CD14-positive monocyte (primary cell): Measurements from ENCODE around the gene C10orf71. TPM values are rescaled to one million over a fixed set of nuclear protein-coding genes. Genes with fewer than 3 reads are reported as not detected.

Experiments used
- DNase-seq, 3 donors: peaks; one replicate each; pipeline ENCODE4 v3.0.0-alpha.2; 2011 to 2022
- H2AFZ ChIP-seq: 2 replicates; pipeline ENCODE4 v1.6.0; 2012; ENCODE audit warnings: mild to moderate bottlenecking, low read depth, low read length, inconsistent platforms; ENCODE audit not compliant: insufficient read depth, poor library complexity, severe bottlenecking
- H3K27ac ChIP-seq, 2 donors: 1 replicate in 1 of 2; 2 replicates in 1 of 2; pipeline ENCODE4 v1.5.1; 2012 to 2013; ENCODE audit warnings: low read length in 2 of 2, control low read depth in 1 of 2, inconsistent platforms in 1 of 2, low read depth in 1 of 2, mild to moderate bottlenecking in 1 of 2
- H3K27me3 ChIP-seq, 2 donors: one replicate each; pipeline versions ENCODE4 v1.6.0 to v1.6.1; 2011 to 2013; ENCODE audit warnings: low read length in 2 of 2; ENCODE audit not compliant: control insufficient read depth in 2 of 2, insufficient read depth in 2 of 2
- H3K36me3 ChIP-seq, 2 donors: replicated peaks in 1 of 2; 1 replicate in 1 of 2; 2 replicates in 1 of 2; pipeline versions ENCODE4 v1.5.1 to v1.6.1; 2012 to 2013; ENCODE audit warnings: low read length in 2 of 2, control low read depth in 1 of 2, inconsistent platforms in 1 of 2, mild to moderate bottlenecking in 1 of 2; ENCODE audit not compliant: insufficient read depth in 2 of 2, control insufficient read depth in 1 of 2
- H3K4me1 ChIP-seq, 2 donors: 1 replicate in 1 of 2; 2 replicates in 1 of 2; pipeline versions ENCODE4 v1.5.1 to v1.6.1; 2012 to 2013; ENCODE audit warnings: low read length in 2 of 2, control low read depth in 1 of 2, inconsistent platforms in 1 of 2, mild to moderate bottlenecking in 1 of 2, moderate library complexity in 1 of 2; ENCODE audit not compliant: insufficient read depth in 2 of 2, control insufficient read depth in 1 of 2
- H3K4me2 ChIP-seq: replicated peaks from 2 replicates; pipeline ENCODE3; 2012; ENCODE audit warnings: low read length, moderate library complexity, mild to moderate bottlenecking; ENCODE audit not compliant: poor library complexity, severe bottlenecking; ENCODE audit errors: extremely low read depth
- H3K4me3 ChIP-seq, 3 experiments: fragments of 200-600 bp in 1 of 3; sonication (generic) in 1 of 3; replicated peaks in 1 of 3; 1 replicate in 2 of 3; 2 replicates in 1 of 3; pipeline ENCODE4 v1.5.1; 2011 to 2013; ENCODE audit warnings: low read length in 3 of 3, mild to moderate bottlenecking in 3 of 3, control low read depth in 2 of 3, low read depth in 2 of 3, inconsistent platforms in 1 of 3, moderate library complexity in 1 of 3
- H3K79me2 ChIP-seq: 2 replicates; pipeline ENCODE4 v1.6.0; 2012; ENCODE audit warnings: mild to moderate bottlenecking, control low read depth, inconsistent platforms, low read length, moderate library complexity; ENCODE audit not compliant: insufficient read depth
- H3K9ac ChIP-seq: 2 replicates; pipeline ENCODE4 v1.6.0; 2017; ENCODE audit warnings: low read length, mild to moderate bottlenecking; ENCODE audit not compliant: insufficient read depth, poor library complexity, severe bottlenecking
- H3K9me3 ChIP-seq, 2 donors: replicated peaks in 1 of 2; 1 replicate in 1 of 2; 2 replicates in 1 of 2; pipeline versions ENCODE4 v1.5.1 to v1.6.1; 2012 to 2013; ENCODE audit warnings: low read length in 2 of 2, control low read depth in 1 of 2; ENCODE audit not compliant: control insufficient read depth in 1 of 2, insufficient read depth in 1 of 2
- H4K20me1 ChIP-seq: 2 replicates; pipeline ENCODE4 v1.6.0; 2012; ENCODE audit warnings: mild to moderate bottlenecking, low read length, control low read depth, moderate library complexity; ENCODE audit not compliant: insufficient read depth
- H3K27ac Mint-ChIP-seq, 7 donors: one replicate each; pipeline ENCODE4 v1.8.0; 2020; ENCODE audit warnings: mild to moderate bottlenecking in 7 of 7, mixed read lengths in 7 of 7, moderate library complexity in 6 of 7, inconsistent platforms in 2 of 7
- H3K27me3 Mint-ChIP-seq, 3 donors: one replicate each; pipeline ENCODE4 v1.8.0; 2021 to 2022; ENCODE audit warnings: low read depth in 3 of 3, mild to moderate bottlenecking in 3 of 3, mixed read lengths in 3 of 3, moderate library complexity in 3 of 3, inconsistent platforms in 1 of 3
- H3K36me3 Mint-ChIP-seq, 2 donors: one replicate each; pipeline ENCODE4 v1.8.0; 2020; ENCODE audit warnings: mixed read lengths in 2 of 2, inconsistent platforms in 1 of 2, mild to moderate bottlenecking in 1 of 2
- H3K4me1 Mint-ChIP-seq: one replicate; pipeline ENCODE4 v1.8.0; 2020; ENCODE audit warnings: mild to moderate bottlenecking, mixed read lengths
- H3K4me3 Mint-ChIP-seq, 2 donors: one replicate each; pipeline ENCODE4 v1.8.0; 2020; ENCODE audit warnings: mild to moderate bottlenecking in 2 of 2, mixed read lengths in 2 of 2, moderate library complexity in 1 of 2
- H3K9me3 Mint-ChIP-seq, 7 donors: one replicate each; pipeline ENCODE4 v1.8.0; 2020 to 2022; ENCODE audit warnings: mixed read lengths in 7 of 7, mild to moderate bottlenecking in 6 of 7, moderate library complexity in 6 of 7, inconsistent platforms in 2 of 7
- WGBS: methylation state at CpG from one replicate; pipeline ENCODE4 v1.1.5; 2013; ENCODE audit warnings: missing lambda C conversion rate; ENCODE audit not compliant: insufficient coverage; 5-methylcytosine and 5-hydroxymethylcytosine counted together
- intact Hi-C, 2 donors: fragments of 100-400 bp; cut with micrococcal nuclease; formaldehyde crosslinking; loops; one replicate each; pipeline versions ENCODE4 v1.15.0 to v1.15.1; 2023
- polyA plus RNA-seq, 3 donors: library from polyadenylated mRNA; depleted of rRNA in 1 of 3; unstranded in 2 of 3; stranded (reverse) in 1 of 3; fragments of 300-500 nt in 2 of 3; fragments of >200 nt in 1 of 3; fragmentation: Illumina TruSeq in 2 of 3; gene quantifications; 1 replicate in 2 of 3; 2 replicates in 1 of 3; pipeline ENCODE4 v1.2.3, GENCODE V29; 2012 to 2021
- TF ChIP-seq, protein P1 (sequence below): fragments of 200-600 bp; IDR thresholded peaks from one replicate; pipeline ENCODE4 v1.8.0; 2022; ENCODE audit warnings: antibody characterized with exemption, mild to moderate bottlenecking

The C10orf71 gene
- polyA plus RNA-seq, 3 donors = not detected

GRCh38 chr10:49303711-49304110 is 4.7 kb downstream of the C10orf71 start:
- peaks cover 3 to 14% (median 13%) of the 10 kb centered on the region in 3 donors for H3K27me3 Mint-ChIP-seq
- H3K4me1 ChIP-seq = no peaks in the 10 kb centered on the region
- H3K27ac Mint-ChIP-seq = no peak overlapping the region
- no peaks in the 10 kb centered on the region for H3K79me2 ChIP-seq
- H2AFZ ChIP-seq = no peak overlapping the region
- no peak for DNase-seq
- no peaks in the 10 kb centered on the region for H3K27me3 ChIP-seq
- peaks cover 1% of the 10 kb centered on the region for H3K4me1 Mint-ChIP-seq
- no peak overlapping the region for H3K4me3 Mint-ChIP-seq
- no peak overlapping the region for H3K4me2 ChIP-seq
- no peaks in the 10 kb centered on the region for H3K36me3 Mint-ChIP-seq
- TF ChIP-seq, protein P1, sequence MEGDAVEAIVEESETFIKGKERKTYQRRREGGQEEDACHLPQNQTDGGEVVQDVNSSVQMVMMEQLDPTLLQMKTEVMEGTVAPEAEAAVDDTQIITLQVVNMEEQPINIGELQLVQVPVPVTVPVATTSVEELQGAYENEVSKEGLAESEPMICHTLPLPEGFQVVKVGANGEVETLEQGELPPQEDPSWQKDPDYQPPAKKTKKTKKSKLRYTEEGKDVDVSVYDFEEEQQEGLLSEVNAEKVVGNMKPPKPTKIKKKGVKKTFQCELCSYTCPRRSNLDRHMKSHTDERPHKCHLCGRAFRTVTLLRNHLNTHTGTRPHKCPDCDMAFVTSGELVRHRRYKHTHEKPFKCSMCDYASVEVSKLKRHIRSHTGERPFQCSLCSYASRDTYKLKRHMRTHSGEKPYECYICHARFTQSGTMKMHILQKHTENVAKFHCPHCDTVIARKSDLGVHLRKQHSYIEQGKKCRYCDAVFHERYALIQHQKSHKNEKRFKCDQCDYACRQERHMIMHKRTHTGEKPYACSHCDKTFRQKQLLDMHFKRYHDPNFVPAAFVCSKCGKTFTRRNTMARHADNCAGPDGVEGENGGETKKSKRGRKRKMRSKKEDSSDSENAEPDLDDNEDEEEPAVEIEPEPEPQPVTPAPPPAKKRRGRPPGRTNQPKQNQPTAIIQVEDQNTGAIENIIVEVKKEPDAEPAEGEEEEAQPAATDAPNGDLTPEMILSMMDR = no peak
- intact Hi-C loops = no loop called here
- H3K9ac ChIP-seq = no peak overlapping the region
- no peak overlapping the region for H3K4me3 ChIP-seq
- no peaks in the 10 kb centered on the region for H3K36me3 ChIP-seq
- no peaks in the 10 kb centered on the region for H4K20me1 ChIP-seq
- no CpG with 5 or more reads among the region's 1 CpG for WGBS
- H3K27ac ChIP-seq = no peak overlapping the region
- H3K9me3 Mint-ChIP-seq = no peaks in the 10 kb centered on the region
- no peaks in the 10 kb centered on the region for H3K9me3 ChIP-seq

DNA sequence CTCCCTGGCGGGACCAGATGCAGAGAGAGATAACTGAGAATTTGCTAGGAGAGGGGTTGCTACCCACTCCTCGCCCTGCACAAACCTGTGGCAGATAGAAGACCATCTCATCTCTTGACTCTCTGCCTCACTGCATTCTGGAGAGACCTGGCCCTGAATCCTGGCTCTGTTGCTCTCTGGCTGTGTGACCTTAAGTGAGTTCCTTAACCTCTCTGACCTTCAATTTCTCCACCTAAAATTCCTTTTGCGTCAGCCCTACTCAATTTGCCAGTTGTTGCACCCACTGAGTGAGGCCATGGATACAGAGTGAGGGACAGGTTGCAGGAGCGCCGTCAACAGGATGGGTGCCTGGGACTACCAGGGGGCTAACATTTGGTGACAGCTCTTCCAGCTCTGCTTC is 5.2 kb downstream of the C10orf71 start:
- H3K9ac ChIP-seq = no peak overlapping the region
- H3K4me2 ChIP-seq = no peak overlapping the region

More for the DNA sequence above, 5.2 kb downstream of the C10orf71 start:
- Mint-ChIP-seq H3K4me3 (no peak overlapping the region), H3K27me3 (peaks cover 3 to 14% (median 12%) of the 10 kb centered on the region in 3 donors), H3K36me3 (no peaks in the 10 kb centered on the region), H3K4me1 (peaks cover 5% of the 10 kb centered on the region), H3K27ac (peak overlapping the region in 1 of 7 donors; percentile 75), H3K9me3 (peaks cover 0 to 3% (median 0%) of the 10 kb centered on the region in 7 donors)
- intact Hi-C loops = no loop called here
- peaks cover 3% of the 10 kb centered on the region in 2 donors for H3K4me1 ChIP-seq
- no peaks in the 10 kb centered on the region for H3K9me3 ChIP-seq
- no peaks in the 10 kb centered on the region for H4K20me1 ChIP-seq
- H3K4me3 ChIP-seq = no peak overlapping the region
- H3K79me2 ChIP-seq = no peaks in the 10 kb centered on the region
- TF ChIP-seq, protein P1 = no peak
- H3K36me3 ChIP-seq = no peaks in the 10 kb centered on the region
- no peak overlapping the region for H2AFZ ChIP-seq
- WGBS = 100% methylated on average over 3 of the region's 5 CpGs
- no peak overlapping the region for H3K27ac ChIP-seq
- H3K27me3 ChIP-seq = no peaks in the 10 kb centered on the region
- DNase-seq = no peak
